ENCODE data around the gene ID2. TPM values are rescaled to one million over a fixed set of nuclear protein-coding genes. Genes with fewer than 3 reads are reported as not detected.

Gene ID2
- total RNA-seq, 1 experiment from 2014 or later, result 119 TPM

GRCh38 chr2:8682719-8683667 is 1.1 kb downstream of the ID2 start:
- DNase-seq (ENCODE audit: extremely low read depth, low read depth), result peak; percentile 48

GRCh38 chr2:8684540-8684877 is 2.7 kb downstream of the ID2 start:
- peak; percentile 40 for DNase-seq (ENCODE audit: extremely low read depth, low read depth)

GRCh38 chr2:8684878-8685696 is 3.2 kb downstream of the ID2 start:
- peak; percentile 40 for DNase-seq (ENCODE audit: extremely low read depth, low read depth)

GRCh38 chr2:8685697-8686358 is 4.0 kb downstream of the ID2 start:
- DNase-seq (ENCODE audit: extremely low read depth, low read depth), result peak; percentile 46

- no peak for DNase-seq (ENCODE audit: extremely low read depth, low read depth)
Measured at GRCh38 chr2:8691859-8692437, 10.1 kb downstream of the ID2 start.

GRCh38 chr2:8692783-8693156 is 10.9 kb downstream of the ID2 start:
- DNase-seq (ENCODE audit: extremely low read depth, low read depth), result no peak

GRCh38 chr2:8693157-8693821 is 11.4 kb downstream of the ID2 start:
- peak; percentile 34 for DNase-seq (ENCODE audit: extremely low read depth, low read depth)

- no peak for DNase-seq (ENCODE audit: extremely low read depth, low read depth)
Measured at GRCh38 chr2:8694737-8695136, 12.9 kb downstream of the ID2 start.

GRCh38 chr2:8697190-8697589 is 15.3 kb downstream of the ID2 start:
- DNase-seq (ENCODE audit: extremely low read depth, low read depth), result no peak

GRCh38 chr2:8699839-8700238 is 18.0 kb downstream of the ID2 start:
- DNase-seq (ENCODE audit: extremely low read depth, low read depth), result no peak

GRCh38 chr2:8701681-8702379 is 20.0 kb downstream of the ID2 start:
- DNase-seq (ENCODE audit: extremely low read depth, low read depth), result no peak

GRCh38 chr2:8704906-8705305 is 23.1 kb downstream of the ID2 start:
- no peak for DNase-seq (ENCODE audit: extremely low read depth, low read depth)

GRCh38 chr2:8709611-8710010 is 27.8 kb downstream of the ID2 start:
- no peak for DNase-seq (ENCODE audit: extremely low read depth, low read depth)

- DNase-seq (ENCODE audit: extremely low read depth, low read depth), result no peak
Measured at GRCh38 chr2:8710951-8711350, 29.1 kb downstream of the ID2 start.

- DNase-seq (ENCODE audit: extremely low read depth, low read depth), result no peak
Measured at GRCh38 chr2:8714283-8714682, 32.4 kb downstream of the ID2 start.

- DNase-seq (ENCODE audit: extremely low read depth, low read depth), result no peak
Measured at GRCh38 chr2:8714971-8715370, 33.1 kb downstream of the ID2 start.

- DNase-seq (ENCODE audit: extremely low read depth, low read depth), result no peak
Measured at GRCh38 chr2:8719528-8719927, 37.7 kb downstream of the ID2 start.

- no peak for DNase-seq (ENCODE audit: extremely low read depth, low read depth)
Measured at GRCh38 chr2:8720741-8721140, 38.9 kb downstream of the ID2 start.

- DNase-seq (ENCODE audit: extremely low read depth, low read depth), result no peak
Measured at GRCh38 chr2:8721410-8721809, 39.6 kb downstream of the ID2 start.

- no peak for DNase-seq (ENCODE audit: extremely low read depth, low read depth)
Measured at GRCh38 chr2:8722986-8723385, 41.1 kb downstream of the ID2 start.

Measured in NCI-H460 (cell line).